Activated CD8-positive, alpha-beta T cell treated with anti-CD3 and anti-CD28 coated beads for 36 hours (primary cell): ENCODE data around the gene AMIGO1. TPM values are rescaled to one million over a fixed set of nuclear protein-coding genes. Genes with fewer than 3 reads are reported as not detected.
A peak's percentile ranks its signal among the peaks of the same experiment; 100 is the strongest.

Experiments used
- ATAC-seq: fragments of 200-7000 bp; cut with Tn5 transposase; one replicate; pipeline ENCODE4 v1.10.0; 2021; ENCODE audit warnings: mild to moderate bottlenecking, moderate library complexity
- CTCF ChIA-PET: fragments of 350-600 bp; sonication (Branson Sonifier 250); formaldehyde crosslinking; loops from one replicate; lab custom pipeline; 2021; ENCODE audit warnings: antibody characterized with exemption; lab: Charles Lee
- POLR2A ChIA-PET: fragments of 350-600 bp; sonication (Branson Sonifier 250); formaldehyde crosslinking; loops from one replicate; lab custom pipeline; 2021; ENCODE audit warnings: antibody characterized with exemption; lab: Charles Lee
- DNase-seq: peaks from one replicate; pipeline ENCODE4 v3.0.0-alpha.2; 2020
- H3K27ac Mint-ChIP-seq: one replicate; pipeline ENCODE4 v1.8.0; 2021; ENCODE audit warnings: mild to moderate bottlenecking, mixed read lengths
- H3K27me3 Mint-ChIP-seq: one replicate; pipeline ENCODE4 v1.8.0; 2021; ENCODE audit warnings: mixed read lengths
- H3K36me3 Mint-ChIP-seq: one replicate; pipeline ENCODE4 v1.8.0; 2021; ENCODE audit warnings: low read depth, mixed read lengths
- H3K4me1 Mint-ChIP-seq: one replicate; pipeline ENCODE4 v1.8.0; 2021; ENCODE audit warnings: low read depth, mixed read lengths
- H3K4me3 Mint-ChIP-seq: one replicate; pipeline ENCODE4 v1.8.0; 2021; ENCODE audit warnings: mild to moderate bottlenecking, moderate library complexity, mixed read lengths
- H3K9me3 Mint-ChIP-seq: one replicate; pipeline ENCODE4 v1.8.0; 2021; ENCODE audit warnings: mixed read lengths
- CTCF ChIP-seq: fragments of 200-600 bp; IDR thresholded peaks from one replicate; pipeline ENCODE4 v1.8.0; 2022; ENCODE audit warnings: antibody characterized with exemption, mild to moderate bottlenecking
- intact Hi-C: fragments of 100-400 bp; cut with micrococcal nuclease; formaldehyde crosslinking; loops from one replicate; pipeline ENCODE4 v1.10.0; 2022
- total RNA-seq, 2 experiments: library from RNA; stranded (reverse); gene quantifications; one replicate each; pipeline ENCODE4 v1.2.3, GENCODE V29; 2021

Gene AMIGO1
- total RNA-seq, 2 experiments from 2014 or later, result 1.3 to 1.7 TPM

- H3K9me3 Mint-ChIP-seq, result no peaks in the 10 kb centered on the region
- TF ChIP-seq CTCF, result no peak
- no peak overlapping the region for H3K27ac Mint-ChIP-seq
- intact Hi-C loops, result no loop called here
- H3K4me3 Mint-ChIP-seq, result peak overlapping the region; percentile 93
- H3K4me1 Mint-ChIP-seq, result peaks cover 40% of the 10 kb centered on the region
- CTCF ChIA-PET, result interaction anchor here (0.7 to 40.7 kb wide), 15 partner anchors 9 to 216 kb away, joined by 3 to 1390 read pairs (median 6); partner anchors contain the start of genes AMIGO1, ATXN7L2, GNAI3 and GPR61
- H3K36me3 Mint-ChIP-seq, result peaks cover 6% of the 10 kb centered on the region
- ATAC-seq (no peak), DNase-seq (no peak)
- H3K27me3 Mint-ChIP-seq, result no peaks in the 10 kb centered on the region
- POLR2A ChIA-PET, result interaction anchor here (0.7 to 4.1 kb wide), 9 partner anchors 9 to 193 kb away, joined by 3 to 25 read pairs (median 6); partner anchors contain the start of genes AMIGO1, ATXN7L2 and GPR61
Measured at GRCh38 chr1:109493227-109493626, 16.3 kb downstream of the AMIGO1 start.

- no peaks in the 10 kb centered on the region for H3K9me3 Mint-ChIP-seq
- CTCF ChIA-PET, result interaction anchor here (0.7 to 40.7 kb wide), 11 partner anchors 9 to 216 kb away, joined by 3 to 1390 read pairs (median 6); partner anchors contain the start of genes AMIGO1, ATXN7L2, GNAI3 and GPR61
- peaks cover 35% of the 10 kb centered on the region for H3K4me1 Mint-ChIP-seq
- intact Hi-C loops, result no loop called here
- TF ChIP-seq CTCF, result no peak
- H3K36me3 Mint-ChIP-seq, result peaks cover 6% of the 10 kb centered on the region
- POLR2A ChIA-PET, result interaction anchor here (0.7 to 4.1 kb wide), 6 partner anchors 9 to 194 kb away, joined by 3 to 25 read pairs (median 17); partner anchors contain the start of gene ATXN7L2
- ATAC-seq, result no peak
- no peaks in the 10 kb centered on the region for H3K27me3 Mint-ChIP-seq
- DNase-seq, result no peak
- H3K4me3 Mint-ChIP-seq, result no peak overlapping the region
- H3K27ac Mint-ChIP-seq, result no peak overlapping the region
Measured at GRCh38 chr1:109492779-109493178, 16.7 kb downstream of the AMIGO1 start.

GRCh38 chr1:109491372-109491771 lies 18.2 kb downstream of the AMIGO1 start:
- H3K27ac Mint-ChIP-seq, result no peak overlapping the region
- DNase-seq (no peak), ATAC-seq (no peak)
- TF ChIP-seq CTCF, result no peak
- POLR2A ChIA-PET, result interaction anchor here (0.7 to 3.2 kb wide), 3 partner anchors 18 to 66 kb away, joined by 3 to 17 read pairs (median 5); partner anchors contain the start of genes AMIGO1 and PSMA5
- peaks cover 6% of the 10 kb centered on the region for H3K36me3 Mint-ChIP-seq
- no peaks in the 10 kb centered on the region for H3K27me3 Mint-ChIP-seq
- intact Hi-C loops, result no loop called here
- H3K4me3 Mint-ChIP-seq, result no peak overlapping the region
- CTCF ChIA-PET, result interaction anchor here (1.1 to 40.7 kb wide), 14 partner anchors 8 to 278 kb away, joined by 3 to 1390 read pairs (median 8); partner anchors contain the start of genes AMIGO1, ATXN7L2, GNAI3 and GPR61
- H3K9me3 Mint-ChIP-seq, result no peaks in the 10 kb centered on the region
- H3K4me1 Mint-ChIP-seq, result peaks cover 30% of the 10 kb centered on the region

GRCh38 chr1:109490934-109491302 lies 18.6 kb downstream of the AMIGO1 start:
- H3K27ac Mint-ChIP-seq, result no peak overlapping the region
- DNase-seq (no peak), ATAC-seq (no peak)
- H3K36me3 Mint-ChIP-seq, result peaks cover 7% of the 10 kb centered on the region
- H3K9me3 Mint-ChIP-seq, result no peaks in the 10 kb centered on the region
- no peak overlapping the region for H3K4me3 Mint-ChIP-seq
- POLR2A ChIA-PET, result interaction anchor here (0.7 to 3.2 kb wide), 3 partner anchors 18 to 65 kb away, joined by 3 to 17 read pairs (median 5); partner anchors contain the start of genes AMIGO1 and PSMA5
- intact Hi-C loops, result no loop called here
- no peaks in the 10 kb centered on the region for H3K27me3 Mint-ChIP-seq
- TF ChIP-seq CTCF, result peak; percentile 7
- CTCF ChIA-PET, result interaction anchor here (1.1 to 40.7 kb wide), 15 partner anchors 7 to 277 kb away, joined by 3 to 1390 read pairs (median 6); partner anchors contain the start of genes AMIGO1, ATXN7L2, GNAI3 and GPR61
- H3K4me1 Mint-ChIP-seq, result peaks cover 27% of the 10 kb centered on the region
